Activated T-cell treated with anti-CD3 and anti-CD28 coated beads for 4 hours (primary cell): Measurements from ENCODE around the gene OR56A4.

Experiments
- DNase-seq: peaks from one replicate; pipeline ENCODE4 v3.0.0-alpha.2; 2020

Gene OR56A4

DNA sequence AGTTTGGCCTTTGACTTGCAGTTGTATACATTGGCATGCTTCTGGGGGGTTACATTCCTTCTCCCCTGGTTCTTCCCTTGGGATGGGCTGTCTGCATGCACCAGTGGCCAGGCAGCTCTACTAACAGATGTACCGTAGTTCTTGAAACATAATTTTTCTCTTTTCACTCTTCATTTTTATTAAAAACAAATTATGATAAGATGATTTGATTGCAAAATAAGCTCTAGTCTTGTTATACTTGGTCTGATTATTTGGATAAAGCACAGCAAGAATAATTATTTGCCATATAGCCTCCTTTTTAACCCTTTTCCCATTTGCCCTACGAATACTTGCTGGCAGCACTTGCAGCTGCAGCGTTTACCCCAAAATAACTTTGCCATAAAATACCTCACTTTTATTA is 51.2 kb downstream of the OR56A4 start:
- no peak for DNase-seq
